ENCODE data around the gene PRSS27.
"Not testable (repeated sequence)": the region's sequence is repeated elsewhere in the genome, so short reads cannot be mapped to it uniquely, and the experiment has no call there.

PRSS27 gene

DNA sequence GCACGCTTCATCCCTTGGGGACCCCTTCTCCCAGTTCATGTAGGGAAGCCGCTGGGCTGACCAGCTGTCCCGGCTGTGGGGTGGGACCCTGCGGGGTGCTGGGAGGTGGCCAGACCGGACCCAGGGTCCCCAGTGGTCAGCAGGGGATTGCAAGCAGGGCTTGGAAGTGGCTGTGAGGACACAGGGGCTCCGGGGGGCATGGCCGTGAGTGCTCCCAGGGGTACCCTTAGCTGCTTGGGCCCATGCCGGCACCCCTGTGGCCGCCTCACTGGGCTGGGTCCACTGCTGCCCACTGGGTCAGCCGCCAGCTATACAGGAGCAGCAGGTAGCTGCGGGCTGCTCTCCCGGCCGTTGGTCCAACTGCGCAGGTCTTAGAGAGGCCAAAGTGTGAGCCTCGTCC is 18.8 kb downstream of the PRSS27 start:
- DNase-seq (ENCODE audit: low read depth) = no peak
- no peak overlapping the region for H3K4me3 ChIP-seq (ENCODE audit: low read depth, low read length)
- TF ChIP-seq, protein P1, sequence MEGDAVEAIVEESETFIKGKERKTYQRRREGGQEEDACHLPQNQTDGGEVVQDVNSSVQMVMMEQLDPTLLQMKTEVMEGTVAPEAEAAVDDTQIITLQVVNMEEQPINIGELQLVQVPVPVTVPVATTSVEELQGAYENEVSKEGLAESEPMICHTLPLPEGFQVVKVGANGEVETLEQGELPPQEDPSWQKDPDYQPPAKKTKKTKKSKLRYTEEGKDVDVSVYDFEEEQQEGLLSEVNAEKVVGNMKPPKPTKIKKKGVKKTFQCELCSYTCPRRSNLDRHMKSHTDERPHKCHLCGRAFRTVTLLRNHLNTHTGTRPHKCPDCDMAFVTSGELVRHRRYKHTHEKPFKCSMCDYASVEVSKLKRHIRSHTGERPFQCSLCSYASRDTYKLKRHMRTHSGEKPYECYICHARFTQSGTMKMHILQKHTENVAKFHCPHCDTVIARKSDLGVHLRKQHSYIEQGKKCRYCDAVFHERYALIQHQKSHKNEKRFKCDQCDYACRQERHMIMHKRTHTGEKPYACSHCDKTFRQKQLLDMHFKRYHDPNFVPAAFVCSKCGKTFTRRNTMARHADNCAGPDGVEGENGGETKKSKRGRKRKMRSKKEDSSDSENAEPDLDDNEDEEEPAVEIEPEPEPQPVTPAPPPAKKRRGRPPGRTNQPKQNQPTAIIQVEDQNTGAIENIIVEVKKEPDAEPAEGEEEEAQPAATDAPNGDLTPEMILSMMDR (IDR thresholded peaks at IDR 0.05; ENCODE audit: low read depth, low read length, missing control alignments) = no peak

- no peak overlapping the region for H3K4me3 ChIP-seq (ENCODE audit: low read depth, low read length)
- DNase-seq (ENCODE audit: low read depth) = no peak
- TF ChIP-seq, protein P1 (IDR thresholded peaks at IDR 0.05; ENCODE audit: low read depth, low read length, missing control alignments) = no peak
Measured at GRCh38 chr16:2700786-2701185, 19.2 kb downstream of the PRSS27 start.

- TF ChIP-seq, protein P1 (IDR thresholded peaks at IDR 0.05; ENCODE audit: low read depth, low read length, missing control alignments) = no peak
- no peak for DNase-seq (ENCODE audit: low read depth)
- no peak overlapping the region for H3K4me3 ChIP-seq (ENCODE audit: low read depth, low read length)
Measured at GRCh38 chr16:2699791-2700600, 20.0 kb downstream of the PRSS27 start.

DNA sequence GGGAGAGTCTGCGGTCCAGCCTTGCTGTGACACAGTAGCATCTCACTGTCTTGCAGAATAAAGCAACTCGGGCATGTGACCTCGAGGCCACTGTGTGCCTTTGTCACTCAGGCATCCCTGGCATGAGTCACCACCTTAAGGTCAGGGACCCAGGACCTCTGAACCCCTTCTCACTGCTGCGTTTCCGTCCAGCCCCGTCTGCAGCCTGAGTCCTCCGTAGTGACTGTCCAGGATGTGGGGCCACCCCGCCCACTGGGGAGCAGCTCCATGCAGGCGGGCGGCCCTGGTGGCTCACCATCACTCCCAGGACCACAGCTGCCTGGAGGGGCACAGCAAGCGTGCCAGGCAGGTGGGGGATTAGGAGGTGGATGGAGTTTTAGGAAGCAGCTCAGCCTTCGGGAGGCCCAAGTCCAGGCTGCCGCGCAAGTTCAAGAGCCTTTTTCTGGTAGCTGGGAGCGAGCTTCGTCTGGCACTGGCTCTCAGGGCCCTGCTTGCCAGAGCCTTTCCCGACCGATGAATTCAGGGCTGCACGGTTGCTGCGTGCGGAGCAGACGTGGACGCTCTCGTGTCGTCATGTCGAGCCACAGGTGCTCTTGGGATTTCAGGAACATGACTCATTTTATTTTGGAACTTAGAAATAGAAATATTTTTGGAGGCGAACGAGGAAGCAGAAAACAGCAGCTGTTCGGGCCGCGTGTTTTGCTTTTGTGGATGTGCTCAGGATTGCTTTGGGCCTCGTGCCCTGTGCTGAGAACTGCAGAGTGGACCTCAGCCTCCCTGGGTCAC is 20.9 kb downstream of the PRSS27 start:
- DNase-seq (ENCODE audit: low read depth) = no peak
- H3K4me3 ChIP-seq (ENCODE audit: low read depth, low read length) = no peak overlapping the region
- TF ChIP-seq, protein P1 (IDR thresholded peaks at IDR 0.05; ENCODE audit: low read depth, low read length, missing control alignments) = no peak

- no peak for DNase-seq (ENCODE audit: low read depth)
- TF ChIP-seq, protein P1 (IDR thresholded peaks at IDR 0.05; ENCODE audit: low read depth, low read length, missing control alignments) = no peak
- H3K4me3 ChIP-seq (ENCODE audit: low read depth, low read length) = no peak overlapping the region
Measured at GRCh38 chr16:2698103-2698870, 21.7 kb downstream of the PRSS27 start.

GRCh38 chr16:2697401-2697948 is 22.5 kb downstream of the PRSS27 start:
- DNase-seq (ENCODE audit: low read depth) = no peak
- no peak overlapping the region for H3K4me3 ChIP-seq (ENCODE audit: low read depth, low read length)
- TF ChIP-seq, protein P1 (IDR thresholded peaks at IDR 0.05; ENCODE audit: low read depth, low read length, missing control alignments) = no peak

GRCh38 chr16:2696601-2697250 is 23.3 kb downstream of the PRSS27 start:
- DNase-seq (ENCODE audit: low read depth); H3K4me3 ChIP-seq (ENCODE audit: low read depth, low read length): not testable (repeated sequence)

Measured in GM12864 (cell line).